Esophagus squamous epithelium (tissue), 4 donors: ENCODE results near the gene CYP2W1.

Experiments
- CTCF ChIP-seq, 6 experiments: fragments of 450-650 bp in 4 of 6; fragments of 200-600 bp in 2 of 6; sonication (generic) in 2 of 6; IDR thresholded peaks; one replicate each; pipeline ENCODE4 v1.5.1; 2016 to 2019; ENCODE audit warnings: antibody characterized with exemption in 6 of 6, mild to moderate bottlenecking in 4 of 6, moderate library complexity in 4 of 6
- POLR2A ChIP-seq, 4 donors: fragments of 450-650 bp; IDR thresholded peaks; one replicate each; pipeline ENCODE4 v1.6.1; 2017; ENCODE audit warnings: antibody characterized with exemption in 4 of 4, mild to moderate bottlenecking in 4 of 4, moderate library complexity in 3 of 4

- TF ChIP-seq CTCF (IDR thresholded peaks at IDR 0.05) (no peak), POLR2A (IDR thresholded peaks at IDR 0.05) (peak in 1 of 4 donors; percentile 8)
Measured at GRCh38 chr7:953547-954327, 29.2 kb upstream of the CYP2W1 start.
